K562 (cell line): ENCODE measurements around the gene KEL. TPM values are rescaled to one million over a fixed set of nuclear protein-coding genes. Genes with fewer than 3 reads are reported as not detected.

ENCODE experiments used
- CBX3 ChIP-seq, 2 experiments: IDR thresholded peaks; 1 replicate in 1 of 2; 2 replicates in 1 of 2; pipeline ENCODE4 v1.6.1; 2012; ENCODE audit warnings: inconsistent platforms in 2 of 2, low read length in 2 of 2, borderline replicate concordance in 1 of 2, control low read depth in 1 of 2
- FOXM1 ChIP-seq, 2 experiments: fragments of 450-650 bp in 1 of 2; sonication (generic) in 1 of 2; formaldehyde crosslinking in 1 of 2; IDR thresholded peaks; 2 replicates each; pipeline versions ENCODE4 v1.6.1 to v1.9.0; 2017 to 2022; ENCODE audit warnings: low read depth in 2 of 2, mild to moderate bottlenecking in 2 of 2, missing genetic modification reagents in 1 of 2, moderate library complexity in 1 of 2
- HSF4 ChIP-seq: fragments of 250-450 bp; sonication (Bioruptor Pico); IDR thresholded peaks from 2 replicates; pipeline ENCODE4 v2.1.2; 2022; ENCODE audit warnings: mild to moderate bottlenecking, moderate library complexity, borderline replicate concordance
- MYC ChIP-seq, 2 experiments: fragments of 250-450 bp in 1 of 2; sonication (Bioruptor Pico) in 1 of 2; IDR thresholded peaks; 2 replicates each; pipeline versions ENCODE4 v1.5.1 to v1.6.1; 2012 to 2021; ENCODE audit warnings: low read depth in 2 of 2, borderline replicate concordance in 1 of 2, improper control_type of control experiment in 1 of 2, low read length in 1 of 2, mild to moderate bottlenecking in 1 of 2, moderate library complexity in 1 of 2
- NRF1 ChIP-seq, 2 experiments: fragments of 450-650 bp; IDR thresholded peaks in 1 of 2; conservative IDR thresholded peaks in 1 of 2; 2 replicates each; pipeline ENCODE4 v1.6.1; 2014; ENCODE audit warnings: mild to moderate bottlenecking in 2 of 2
- RBM15 ChIP-seq: fragments of 200-400 bp; formaldehyde crosslinking; IDR thresholded peaks from 2 replicates; pipeline ENCODE4 v1.6.1; 2018; ENCODE audit warnings: mild to moderate bottlenecking, low read length, moderate library complexity; ENCODE audit not compliant: insufficient read depth
- SUPT5H ChIP-seq: fragments of 450-650 bp; IDR thresholded peaks from 2 replicates; pipeline ENCODE4 v1.6.1; 2016
- ZFP30 ChIP-seq: fragments of 250-450 bp; sonication (Bioruptor Pico); IDR thresholded peaks from 2 replicates; pipeline ENCODE4 v1.8.0; 2022; ENCODE audit warnings: moderate library complexity, mild to moderate bottlenecking, inconsistent platforms, borderline replicate concordance
- polyA plus RNA-seq, 8 experiments: library from polyadenylated mRNA; depleted of rRNA in 4 of 8; stranded (reverse) in 5 of 8; unstranded in 3 of 8; fragments of >200 nt; fragmentation: Nextera tagmentation in 2 of 8; fragmentation: Illumina TruSeq in 1 of 8; extraction: Ambion mirVana in 2 of 8; extraction: Trizol in 1 of 8; gene quantifications; 2 replicates each; pipeline versions ENCODE4 v1.2.1 to v1.2.3, GENCODE V29; 2011 to 2014; ENCODE audit warnings: inconsistent platforms in 1 of 8, missing spikeins in 1 of 8
- total RNA-seq, 7 experiments: library from RNA; depleted of rRNA in 6 of 7; stranded (reverse); fragments of >200 nt in 6 of 7; fragmentation: Illumina TruSeq in 2 of 7; extraction: Trizol in 2 of 7; gene quantifications; 2 replicates each; pipeline versions ENCODE4 v1.2.1 to v1.2.3, GENCODE V29; 2011 to 2021; ENCODE audit warnings: low replicate concordance in 1 of 7
- TF ChIP-seq, protein P1 (sequence below): sonication (generic); formaldehyde crosslinking; IDR thresholded peaks from 2 replicates; pipeline ENCODE4 v1.8.1; 2023; ENCODE audit warnings: missing genetic modification reagents, mild to moderate bottlenecking, borderline replicate concordance
- TF ChIP-seq, protein P2 (sequence below): IDR thresholded peaks from 2 replicates; pipeline ENCODE4 v1.6.1; 2011; ENCODE audit not compliant: insufficient read length; ENCODE audit errors: extremely low read depth
- TF ChIP-seq, protein P3 (sequence below): fragments of 250-450 bp; sonication (Bioruptor Pico); IDR thresholded peaks from 2 replicates; pipeline ENCODE4 v1.5.0; 2021; ENCODE audit warnings: mild to moderate bottlenecking, moderate library complexity
- TF ChIP-seq, protein P4 (sequence below): fragments of 450-650 bp; IDR thresholded peaks from 2 replicates; pipeline ENCODE4 v1.6.1; 2016; ENCODE audit warnings: borderline replicate concordance
- TF ChIP-seq, protein P5 (sequence below): fragments of 250-450 bp; sonication (Bioruptor Pico); IDR thresholded peaks from 2 replicates; pipeline ENCODE4 v1.6.1; 2021; ENCODE audit warnings: mild to moderate bottlenecking

The KEL gene
- total and polyA plus RNA-seq, 9 of the 15 experiments (the other 6 are each of a cell fraction or from before 2014, with no cell fraction given), result 9.0 to 47.4 (median 22.2) TPM

GRCh38 chr7:142964502-142965246, 2.5 kb upstream of the KEL start (continued):
- TF ChIP-seq, protein P1, sequence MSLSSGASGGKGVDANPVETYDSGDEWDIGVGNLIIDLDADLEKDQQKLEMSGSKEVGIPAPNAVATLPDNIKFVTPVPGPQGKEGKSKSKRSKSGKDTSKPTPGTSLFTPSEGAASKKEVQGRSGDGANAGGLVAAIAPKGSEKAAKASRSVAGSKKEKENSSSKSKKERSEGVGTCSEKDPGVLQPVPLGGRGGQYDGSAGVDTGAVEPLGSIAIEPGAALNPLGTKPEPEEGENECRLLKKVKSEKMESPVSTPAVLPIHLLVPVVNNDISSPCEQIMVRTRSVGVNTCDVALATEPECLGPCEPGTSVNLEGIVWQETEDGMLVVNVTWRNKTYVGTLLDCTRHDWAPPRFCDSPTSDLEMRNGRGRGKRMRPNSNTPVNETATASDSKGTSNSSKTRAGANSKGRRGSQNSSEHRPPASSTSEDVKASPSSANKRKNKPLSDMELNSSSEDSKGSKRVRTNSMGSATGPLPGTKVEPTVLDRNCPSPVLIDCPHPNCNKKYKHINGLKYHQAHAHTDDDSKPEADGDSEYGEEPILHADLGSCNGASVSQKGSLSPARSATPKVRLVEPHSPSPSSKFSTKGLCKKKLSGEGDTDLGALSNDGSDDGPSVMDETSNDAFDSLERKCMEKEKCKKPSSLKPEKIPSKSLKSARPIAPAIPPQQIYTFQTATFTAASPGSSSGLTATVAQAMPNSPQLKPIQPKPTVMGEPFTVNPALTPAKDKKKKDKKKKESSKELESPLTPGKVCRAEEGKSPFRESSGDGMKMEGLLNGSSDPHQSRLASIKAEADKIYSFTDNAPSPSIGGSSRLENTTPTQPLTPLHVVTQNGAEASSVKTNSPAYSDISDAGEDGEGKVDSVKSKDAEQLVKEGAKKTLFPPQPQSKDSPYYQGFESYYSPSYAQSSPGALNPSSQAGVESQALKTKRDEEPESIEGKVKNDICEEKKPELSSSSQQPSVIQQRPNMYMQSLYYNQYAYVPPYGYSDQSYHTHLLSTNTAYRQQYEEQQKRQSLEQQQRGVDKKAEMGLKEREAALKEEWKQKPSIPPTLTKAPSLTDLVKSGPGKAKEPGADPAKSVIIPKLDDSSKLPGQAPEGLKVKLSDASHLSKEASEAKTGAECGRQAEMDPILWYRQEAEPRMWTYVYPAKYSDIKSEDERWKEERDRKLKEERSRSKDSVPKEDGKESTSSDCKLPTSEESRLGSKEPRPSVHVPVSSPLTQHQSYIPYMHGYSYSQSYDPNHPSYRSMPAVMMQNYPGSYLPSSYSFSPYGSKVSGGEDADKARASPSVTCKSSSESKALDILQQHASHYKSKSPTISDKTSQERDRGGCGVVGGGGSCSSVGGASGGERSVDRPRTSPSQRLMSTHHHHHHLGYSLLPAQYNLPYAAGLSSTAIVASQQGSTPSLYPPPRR, result no peak
- TF ChIP-seq, protein P2, sequence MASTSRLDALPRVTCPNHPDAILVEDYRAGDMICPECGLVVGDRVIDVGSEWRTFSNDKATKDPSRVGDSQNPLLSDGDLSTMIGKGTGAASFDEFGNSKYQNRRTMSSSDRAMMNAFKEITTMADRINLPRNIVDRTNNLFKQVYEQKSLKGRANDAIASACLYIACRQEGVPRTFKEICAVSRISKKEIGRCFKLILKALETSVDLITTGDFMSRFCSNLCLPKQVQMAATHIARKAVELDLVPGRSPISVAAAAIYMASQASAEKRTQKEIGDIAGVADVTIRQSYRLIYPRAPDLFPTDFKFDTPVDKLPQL, result no peak
- no peak for TF ChIP-seq ZFP30 (CRISPR knock-in tag)
- peak in 1 of 2 experiments; percentile 62; a peak in 1 of 3 replicates for TF ChIP-seq CBX3 (IDR thresholded peaks at IDR 0.05; ENCODE audit: borderline replicate concordance in 1 of 2, low read length in 2 of 2)
- 0 out of 2 replicates have a peak, but pooled peaks have one; percentile 14 for TF ChIP-seq MYC (IDR thresholded peaks at IDR 0.05; ENCODE audit: low read depth, low read length)
- no peak for TF ChIP-seq MYC (CRISPR knock-in tag; IDR thresholded peaks at IDR 0.05; ENCODE audit: borderline replicate concordance, low read depth)
- TF ChIP-seq RBM15, result no peak
- TF ChIP-seq, protein P3, sequence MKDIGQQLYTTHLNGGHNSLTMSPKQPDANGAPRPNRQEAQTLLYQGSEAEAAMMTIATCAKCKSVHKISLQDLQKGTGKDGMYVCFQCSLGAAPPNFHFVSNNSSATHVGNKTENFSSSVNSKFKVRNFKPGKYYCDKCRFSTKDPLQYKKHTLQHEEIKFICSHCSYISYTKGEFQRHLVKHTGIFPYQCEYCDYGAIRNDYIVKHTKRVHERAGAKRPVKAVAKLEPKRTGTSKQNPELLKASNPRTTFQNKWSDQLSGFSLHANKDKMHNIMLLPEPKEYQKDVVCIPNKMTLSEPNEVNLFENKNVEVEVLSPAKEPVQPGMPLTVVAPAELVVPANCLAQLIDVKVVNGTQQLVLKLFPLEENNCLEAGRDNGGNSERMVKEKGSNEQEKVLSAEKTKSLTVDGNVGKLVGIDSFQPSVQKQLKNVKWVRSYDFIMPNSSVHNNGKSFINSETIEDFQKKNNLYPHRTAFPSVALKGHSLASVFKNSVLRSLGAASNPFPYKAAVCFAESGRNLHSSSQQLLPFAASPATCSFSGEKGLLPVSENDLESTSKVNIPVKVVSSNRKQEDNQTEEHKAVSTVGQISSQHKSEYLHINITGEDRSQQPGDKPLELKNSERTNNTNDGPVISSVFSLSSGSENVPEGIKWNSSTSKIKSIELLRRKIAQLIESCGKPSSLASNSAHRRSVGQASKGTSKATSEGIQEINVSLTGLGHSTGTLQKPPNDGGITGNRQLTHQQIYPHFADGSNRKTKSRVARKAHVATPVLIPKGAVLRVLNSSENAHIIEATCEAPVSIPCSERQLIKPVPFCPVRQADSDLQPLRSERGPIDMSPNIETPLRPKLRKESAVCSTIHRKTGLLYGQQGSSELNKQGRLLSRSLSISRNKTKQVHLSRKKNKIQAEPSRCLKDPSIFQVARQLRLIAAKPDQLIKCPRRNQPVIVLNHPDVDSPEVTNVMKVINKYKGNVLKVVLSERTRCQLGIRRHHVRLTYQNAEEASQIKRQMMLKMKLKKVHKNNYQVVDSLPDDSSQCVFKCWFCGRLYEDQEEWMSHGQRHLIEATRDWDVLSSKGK (CRISPR knock-in tag), result no peak
- TF ChIP-seq SUPT5H, result no peak
- no peak for TF ChIP-seq FOXM1 (IDR thresholded peaks at IDR 0.05; ENCODE audit: low read depth)
- TF ChIP-seq FOXM1 (CRISPR knock-in tag; IDR thresholded peaks at IDR 0.05; ENCODE audit: low read depth), result 0 out of 2 replicates have a peak, but pooled peaks have one; percentile 66
- no peak for TF ChIP-seq HSF4 (CRISPR knock-in tag)
- TF ChIP-seq, protein P4, sequence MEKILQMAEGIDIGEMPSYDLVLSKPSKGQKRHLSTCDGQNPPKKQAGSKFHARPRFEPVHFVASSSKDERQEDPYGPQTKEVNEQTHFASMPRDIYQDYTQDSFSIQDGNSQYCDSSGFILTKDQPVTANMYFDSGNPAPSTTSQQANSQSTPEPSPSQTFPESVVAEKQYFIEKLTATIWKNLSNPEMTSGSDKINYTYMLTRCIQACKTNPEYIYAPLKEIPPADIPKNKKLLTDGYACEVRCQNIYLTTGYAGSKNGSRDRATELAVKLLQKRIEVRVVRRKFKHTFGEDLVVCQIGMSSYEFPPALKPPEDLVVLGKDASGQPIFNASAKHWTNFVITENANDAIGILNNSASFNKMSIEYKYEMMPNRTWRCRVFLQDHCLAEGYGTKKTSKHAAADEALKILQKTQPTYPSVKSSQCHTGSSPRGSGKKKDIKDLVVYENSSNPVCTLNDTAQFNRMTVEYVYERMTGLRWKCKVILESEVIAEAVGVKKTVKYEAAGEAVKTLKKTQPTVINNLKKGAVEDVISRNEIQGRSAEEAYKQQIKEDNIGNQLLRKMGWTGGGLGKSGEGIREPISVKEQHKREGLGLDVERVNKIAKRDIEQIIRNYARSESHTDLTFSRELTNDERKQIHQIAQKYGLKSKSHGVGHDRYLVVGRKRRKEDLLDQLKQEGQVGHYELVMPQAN, result no peak
- TF ChIP-seq NRF1 (conservative IDR thresholded peaks at IDR 0.05 in 1 of 2, IDR thresholded peaks at IDR 0.05 in 1 of 2), result no peak; a peak in 1 of 4 replicates
- TF ChIP-seq, protein P5, sequence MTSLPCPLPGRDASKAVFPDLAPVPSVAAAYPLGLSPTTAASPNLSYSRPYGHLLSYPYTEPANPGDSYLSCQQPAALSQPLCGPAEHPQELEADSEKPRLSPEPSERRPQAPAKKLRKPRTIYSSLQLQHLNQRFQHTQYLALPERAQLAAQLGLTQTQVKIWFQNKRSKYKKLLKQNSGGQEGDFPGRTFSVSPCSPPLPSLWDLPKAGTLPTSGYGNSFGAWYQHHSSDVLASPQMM (CRISPR knock-in tag), result no peak
